GM10266 (cell line): ENCODE measurements around the gene PRR5L.

Experiments used
- DNase-seq: peaks from one replicate; pipeline ENCODE4 v3.0.0; 2012; ENCODE audit errors: extremely low spot score
- CTCF ChIP-seq: IDR thresholded peaks from 2 replicates; pipeline ENCODE4 v1.5.1; 2012; ENCODE audit warnings: mild to moderate bottlenecking, low read depth; ENCODE audit not compliant: control insufficient read depth, insufficient read depth; ENCODE audit errors: missing control alignments

PRR5L gene

GRCh38 chr11:36281850-36282249 lies 14.2 kb upstream of the PRR5L start:
- no peak for TF ChIP-seq CTCF
- DNase-seq = no peak

GRCh38 chr11:36282926-36283325 lies 13.2 kb upstream of the PRR5L start:
- no peak for DNase-seq
- TF ChIP-seq CTCF = no peak

- no peak for DNase-seq
- TF ChIP-seq CTCF = no peak
Measured at GRCh38 chr11:36288442-36289225, 7.5 kb upstream of the PRR5L start.

GRCh38 chr11:36289226-36289852 lies 6.7 kb upstream of the PRR5L start, which contains the start of gene COMMD9:
Gene COMMD9, minus strand, starts transcription at chr11:36289424. Its CDS starts 12 bp downstream, at chr11:36289412.
- DNase-seq = peak; percentile 89
- TF ChIP-seq CTCF = no peak

- DNase-seq = peak; percentile 74
- TF ChIP-seq CTCF = peak; percentile 49
Measured at GRCh38 chr11:36292311-36292722, 3.8 kb upstream of the PRR5L start.

- DNase-seq = no peak
- TF ChIP-seq CTCF = no peak
Measured at GRCh38 chr11:36296884-36297543, 926 bp downstream of the PRR5L start.
